ENCODE results near the gene CD40.

Gene CD40

GRCh38 chr20:46175127-46175494 lies 57.0 kb downstream of the CD40 start:
- DNase-seq, result no peak

- peak; percentile 44 for DNase-seq
These were observed 58.7 kb downstream of the CD40 start for GRCh38 chr20:46176739-46177378.

- DNase-seq, result no peak
These were observed 59.7 kb downstream of the CD40 start for GRCh38 chr20:46177768-46178167.

- no peak for DNase-seq
These were observed 60.8 kb downstream of the CD40 start for GRCh38 chr20:46178891-46179290.
